GM23338 (cell line): ENCODE data around the gene OAS2. TPM values are rescaled to one million over a fixed set of nuclear protein-coding genes. Genes with fewer than 3 reads are reported as not detected.
"Not testable (repeated sequence)": the region's sequence is repeated elsewhere in the genome, so short reads cannot be mapped to it uniquely, and the experiment has no call there.

Experiments
- ATAC-seq: fragments of 200-7000 bp; cut with Tn5 transposase; 3 replicates; pipeline ENCODE4 v1.9.1; 2020
- DNase-seq: peaks from one replicate; pipeline ENCODE4 v3.0.0-alpha.2; 2015; ENCODE audit warnings: low spot score
- H2AFZ ChIP-seq: fragments of 200-600 bp; sonication (generic); 2 replicates; pipeline ENCODE4 v1.8.0; 2016; ENCODE audit warnings: antibody characterized with exemption, mild to moderate bottlenecking, moderate library complexity
- H3F3A ChIP-seq: fragments of 200-600 bp; sonication (generic); replicated peaks from 2 replicates; pipeline ENCODE4 v1.8.0; 2017; ENCODE audit warnings: antibody characterized with exemption, mixed run types, low read depth
- H3K27ac ChIP-seq: fragments of 200-600 bp; sonication (generic); 2 replicates; pipeline ENCODE4 v1.6.1; 2016; ENCODE audit warnings: low read depth
- H3K27me3 ChIP-seq: fragments of 200-600 bp; sonication (generic); 2 replicates; pipeline ENCODE4 v1.8.0; 2016; ENCODE audit warnings: mild to moderate bottlenecking, mixed run types, moderate library complexity; ENCODE audit not compliant: insufficient read depth
- H3K36me3 ChIP-seq: fragments of 200-600 bp; sonication (generic); 2 replicates; pipeline ENCODE4 v1.8.0; 2016; ENCODE audit warnings: mild to moderate bottlenecking; ENCODE audit not compliant: insufficient read depth
- H3K4me1 ChIP-seq: fragments of 200-600 bp; sonication (generic); 2 replicates; pipeline ENCODE4 v1.8.0; 2016; ENCODE audit warnings: mild to moderate bottlenecking, moderate library complexity; ENCODE audit not compliant: insufficient read depth
- H3K4me2 ChIP-seq: fragments of 200-600 bp; sonication (generic); 2 replicates; pipeline ENCODE4 v1.7.1; 2017; ENCODE audit warnings: mixed run types
- H3K4me3 ChIP-seq: fragments of 200-600 bp; sonication (generic); 2 replicates; pipeline ENCODE4 v1.6.1; 2016; ENCODE audit warnings: mixed run types
- H3K79me2 ChIP-seq: fragments of 200-600 bp; sonication (generic); replicated peaks from 2 replicates; pipeline ENCODE4 v1.8.0; 2017; ENCODE audit warnings: mild to moderate bottlenecking; ENCODE audit not compliant: insufficient read depth
- H3K9me2 ChIP-seq: fragments of 200-600 bp; sonication (generic); 2 replicates; pipeline ENCODE4 v1.8.0; 2017; ENCODE audit not compliant: insufficient read depth
- H4K20me1 ChIP-seq: fragments of 200-600 bp; sonication (generic); replicated peaks from 2 replicates; pipeline ENCODE4 v1.8.0; 2017; ENCODE audit warnings: mild to moderate bottlenecking; ENCODE audit not compliant: insufficient read depth
- H3K27ac Mint-ChIP-seq: 2 replicates; pipeline ENCODE4 v1.8.0; 2020; ENCODE audit warnings: inconsistent platforms, mild to moderate bottlenecking, moderate library complexity, mixed read lengths
- H3K27me3 Mint-ChIP-seq: 3 replicates; pipeline ENCODE4 v1.8.0; 2022; ENCODE audit warnings: low read depth, mild to moderate bottlenecking, moderate library complexity, mixed read lengths, inconsistent platforms; ENCODE audit not compliant: insufficient read depth, poor library complexity
- H3K36me3 Mint-ChIP-seq: 3 replicates; pipeline ENCODE4 v1.8.0; 2021; ENCODE audit warnings: low read depth, mild to moderate bottlenecking, inconsistent platforms, moderate library complexity, mixed read lengths
- H3K4me1 Mint-ChIP-seq: 3 replicates; pipeline ENCODE4 v1.8.0; 2020; ENCODE audit warnings: mild to moderate bottlenecking, inconsistent platforms, mixed read lengths
- H3K4me3 Mint-ChIP-seq: 3 replicates; pipeline ENCODE4 v1.8.0; 2021; ENCODE audit warnings: moderate library complexity, mild to moderate bottlenecking, inconsistent platforms, mixed read lengths
- H3K9me3 Mint-ChIP-seq: 3 replicates; pipeline ENCODE4 v1.8.0; 2020; ENCODE audit warnings: moderate library complexity, mild to moderate bottlenecking, inconsistent platforms, mixed read lengths
- CREB1 ChIP-seq: fragments of 250-450 bp; sonication (Bioruptor Pico); IDR thresholded peaks from 2 replicates; pipeline ENCODE4 v1.5.0; 2020; ENCODE audit warnings: low read depth, mild to moderate bottlenecking, moderate library complexity
- ETS1 ChIP-seq: IDR thresholded peaks from 2 replicates; pipeline ENCODE4 v1.6.1; 2016; ENCODE audit warnings: antibody characterized with exemption
- EZH2 ChIP-seq: fragments of 200-600 bp; sonication (generic); IDR thresholded peaks from one replicate; pipeline ENCODE4 v1.8.0; 2017; ENCODE audit warnings: antibody characterized with exemption, mild to moderate bottlenecking, low read depth; ENCODE audit not compliant: unreplicated experiment
- ZNF114 ChIP-seq: fragments of 250-450 bp; sonication (Bioruptor Pico); IDR thresholded peaks from 2 replicates; pipeline ENCODE4 v1.5.0; 2020; ENCODE audit warnings: mild to moderate bottlenecking, moderate library complexity
- ZNF462 ChIP-seq: fragments of 250-450 bp; sonication (Bioruptor Pico); IDR thresholded peaks from 2 replicates; pipeline ENCODE4 v1.5.0; 2020; ENCODE audit warnings: mild to moderate bottlenecking, moderate library complexity
- polyA plus RNA-seq: library from polyadenylated mRNA; unstranded; fragments of >200 nt; fragmentation: Nextera tagmentation; extraction: Ambion mirVana; gene quantifications from 2 replicates; pipeline ENCODE4 v1.2.1, GENCODE V29; 2016
- total RNA-seq: library from RNA; depleted of rRNA; stranded (reverse); fragments of >200 nt; shearing (Covaris generic); gene quantifications from 2 replicates; pipeline ENCODE4 v1.2.3, GENCODE V29; 2014
- TF ChIP-seq, protein P1 (sequence below): IDR thresholded peaks from one replicate; pipeline ENCODE4 v1.6.1; 2018; ENCODE audit warnings: antibody characterized with exemption; ENCODE audit not compliant: unreplicated experiment

The OAS2 gene
- total and polyA plus RNA-seq, 2 experiments from 2014 or later, result 0.10 TPM; not detected in 1

GRCh38 chr12:112950701-112951100, 27.6 kb upstream of the OAS2 start:
- H3K4me3 Mint-ChIP-seq, result no peak overlapping the region
- H3K36me3 Mint-ChIP-seq, result no peaks in the 10 kb centered on the region
- H3K4me1 ChIP-seq, result no peaks in the 10 kb centered on the region
- H3K79me2 ChIP-seq, result no peaks in the 10 kb centered on the region
- no peaks in the 10 kb centered on the region for H3K27me3 Mint-ChIP-seq
- no peak overlapping the region for H3K4me2 ChIP-seq
- H3K36me3 ChIP-seq, result no peaks in the 10 kb centered on the region
- no peaks in the 10 kb centered on the region for H4K20me1 ChIP-seq
- no peak overlapping the region for H2AFZ ChIP-seq
- no peak overlapping the region for H3K4me3 ChIP-seq
- no peaks in the 10 kb centered on the region for H3K9me2 ChIP-seq
- H3K27ac Mint-ChIP-seq, result no peak overlapping the region
- H3K27ac ChIP-seq, result no peak overlapping the region
- ATAC-seq (no peak; the same call in 2 of the 3 replicates), DNase-seq (peak; percentile 6)
- TF ChIP-seq, protein P1, sequence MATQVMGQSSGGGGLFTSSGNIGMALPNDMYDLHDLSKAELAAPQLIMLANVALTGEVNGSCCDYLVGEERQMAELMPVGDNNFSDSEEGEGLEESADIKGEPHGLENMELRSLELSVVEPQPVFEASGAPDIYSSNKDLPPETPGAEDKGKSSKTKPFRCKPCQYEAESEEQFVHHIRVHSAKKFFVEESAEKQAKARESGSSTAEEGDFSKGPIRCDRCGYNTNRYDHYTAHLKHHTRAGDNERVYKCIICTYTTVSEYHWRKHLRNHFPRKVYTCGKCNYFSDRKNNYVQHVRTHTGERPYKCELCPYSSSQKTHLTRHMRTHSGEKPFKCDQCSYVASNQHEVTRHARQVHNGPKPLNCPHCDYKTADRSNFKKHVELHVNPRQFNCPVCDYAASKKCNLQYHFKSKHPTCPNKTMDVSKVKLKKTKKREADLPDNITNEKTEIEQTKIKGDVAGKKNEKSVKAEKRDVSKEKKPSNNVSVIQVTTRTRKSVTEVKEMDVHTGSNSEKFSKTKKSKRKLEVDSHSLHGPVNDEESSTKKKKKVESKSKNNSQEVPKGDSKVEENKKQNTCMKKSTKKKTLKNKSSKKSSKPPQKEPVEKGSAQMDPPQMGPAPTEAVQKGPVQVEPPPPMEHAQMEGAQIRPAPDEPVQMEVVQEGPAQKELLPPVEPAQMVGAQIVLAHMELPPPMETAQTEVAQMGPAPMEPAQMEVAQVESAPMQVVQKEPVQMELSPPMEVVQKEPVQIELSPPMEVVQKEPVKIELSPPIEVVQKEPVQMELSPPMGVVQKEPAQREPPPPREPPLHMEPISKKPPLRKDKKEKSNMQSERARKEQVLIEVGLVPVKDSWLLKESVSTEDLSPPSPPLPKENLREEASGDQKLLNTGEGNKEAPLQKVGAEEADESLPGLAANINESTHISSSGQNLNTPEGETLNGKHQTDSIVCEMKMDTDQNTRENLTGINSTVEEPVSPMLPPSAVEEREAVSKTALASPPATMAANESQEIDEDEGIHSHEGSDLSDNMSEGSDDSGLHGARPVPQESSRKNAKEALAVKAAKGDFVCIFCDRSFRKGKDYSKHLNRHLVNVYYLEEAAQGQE, result no peak
- TF ChIP-seq ETS1 (no peak), CREB1 (CRISPR knock-in tag) (no peak), EZH2 (no peak), ZNF114 (CRISPR knock-in tag) (no peak), ZNF462 (CRISPR knock-in tag) (no peak)
- no peaks in the 10 kb centered on the region; the same call in 1 of the 3 replicates for H3K9me3 Mint-ChIP-seq
- no peaks in the 10 kb centered on the region for H3K27me3 ChIP-seq
- no peaks in the 10 kb centered on the region for H3K4me1 Mint-ChIP-seq
- H3F3A ChIP-seq, result no peaks in the 10 kb centered on the region

GRCh38 chr12:112957125-112957524, 21.2 kb upstream of the OAS2 start:
- not testable (repeated sequence) for H3K79me2 ChIP-seq, H3K4me1 Mint-ChIP-seq, H3K27me3 ChIP-seq, H3K4me1 ChIP-seq, H3K27ac Mint-ChIP-seq, H2AFZ ChIP-seq, ATAC-seq, DNase-seq, H3K27me3 Mint-ChIP-seq, H3K27ac ChIP-seq, H3K9me2 ChIP-seq, H3K36me3 ChIP-seq, H3F3A ChIP-seq, H3K4me2 ChIP-seq, H4K20me1 ChIP-seq, H3K4me3 Mint-ChIP-seq, H3K4me3 ChIP-seq
- H3K36me3 Mint-ChIP-seq, result peaks cover 16% of the 10 kb centered on the region
- peaks cover 44% of the 10 kb centered on the region for H3K9me3 Mint-ChIP-seq
